GM23338 (cell line): ENCODE results near the gene ADIRF. TPM values are rescaled to one million over a fixed set of nuclear protein-coding genes. Genes with fewer than 3 reads are reported as not detected.

ENCODE experiments used
- ATAC-seq: fragments of 200-7000 bp; cut with Tn5 transposase; 3 replicates; pipeline ENCODE4 v1.9.1; 2020
- DNase-seq: peaks from one replicate; pipeline ENCODE4 v3.0.0-alpha.2; 2015; ENCODE audit warnings: low spot score
- H2AFZ ChIP-seq: fragments of 200-600 bp; sonication (generic); 2 replicates; pipeline ENCODE4 v1.8.0; 2016; ENCODE audit warnings: antibody characterized with exemption, mild to moderate bottlenecking, moderate library complexity
- H3F3A ChIP-seq: fragments of 200-600 bp; sonication (generic); replicated peaks from 2 replicates; pipeline ENCODE4 v1.8.0; 2017; ENCODE audit warnings: antibody characterized with exemption, mixed run types, low read depth
- H3K27ac ChIP-seq: fragments of 200-600 bp; sonication (generic); 2 replicates; pipeline ENCODE4 v1.6.1; 2016; ENCODE audit warnings: low read depth
- H3K27me3 ChIP-seq: fragments of 200-600 bp; sonication (generic); 2 replicates; pipeline ENCODE4 v1.8.0; 2016; ENCODE audit warnings: mild to moderate bottlenecking, mixed run types, moderate library complexity; ENCODE audit not compliant: insufficient read depth
- H3K36me3 ChIP-seq: fragments of 200-600 bp; sonication (generic); 2 replicates; pipeline ENCODE4 v1.8.0; 2016; ENCODE audit warnings: mild to moderate bottlenecking; ENCODE audit not compliant: insufficient read depth
- H3K4me1 ChIP-seq: fragments of 200-600 bp; sonication (generic); 2 replicates; pipeline ENCODE4 v1.8.0; 2016; ENCODE audit warnings: mild to moderate bottlenecking, moderate library complexity; ENCODE audit not compliant: insufficient read depth
- H3K4me2 ChIP-seq: fragments of 200-600 bp; sonication (generic); 2 replicates; pipeline ENCODE4 v1.7.1; 2017; ENCODE audit warnings: mixed run types
- H3K4me3 ChIP-seq: fragments of 200-600 bp; sonication (generic); 2 replicates; pipeline ENCODE4 v1.6.1; 2016; ENCODE audit warnings: mixed run types
- H3K79me2 ChIP-seq: fragments of 200-600 bp; sonication (generic); replicated peaks from 2 replicates; pipeline ENCODE4 v1.8.0; 2017; ENCODE audit warnings: mild to moderate bottlenecking; ENCODE audit not compliant: insufficient read depth
- H3K9me2 ChIP-seq: fragments of 200-600 bp; sonication (generic); 2 replicates; pipeline ENCODE4 v1.8.0; 2017; ENCODE audit not compliant: insufficient read depth
- H4K20me1 ChIP-seq: fragments of 200-600 bp; sonication (generic); replicated peaks from 2 replicates; pipeline ENCODE4 v1.8.0; 2017; ENCODE audit warnings: mild to moderate bottlenecking; ENCODE audit not compliant: insufficient read depth
- H3K27ac Mint-ChIP-seq: 2 replicates; pipeline ENCODE4 v1.8.0; 2020; ENCODE audit warnings: inconsistent platforms, mild to moderate bottlenecking, moderate library complexity, mixed read lengths
- H3K27me3 Mint-ChIP-seq: 3 replicates; pipeline ENCODE4 v1.8.0; 2022; ENCODE audit warnings: low read depth, mild to moderate bottlenecking, moderate library complexity, mixed read lengths, inconsistent platforms; ENCODE audit not compliant: insufficient read depth, poor library complexity
- H3K36me3 Mint-ChIP-seq: 3 replicates; pipeline ENCODE4 v1.8.0; 2021; ENCODE audit warnings: low read depth, mild to moderate bottlenecking, inconsistent platforms, moderate library complexity, mixed read lengths
- H3K4me1 Mint-ChIP-seq: 3 replicates; pipeline ENCODE4 v1.8.0; 2020; ENCODE audit warnings: mild to moderate bottlenecking, inconsistent platforms, mixed read lengths
- H3K4me3 Mint-ChIP-seq: 3 replicates; pipeline ENCODE4 v1.8.0; 2021; ENCODE audit warnings: moderate library complexity, mild to moderate bottlenecking, inconsistent platforms, mixed read lengths
- H3K9me3 Mint-ChIP-seq: 3 replicates; pipeline ENCODE4 v1.8.0; 2020; ENCODE audit warnings: moderate library complexity, mild to moderate bottlenecking, inconsistent platforms, mixed read lengths
- CREB1 ChIP-seq: fragments of 250-450 bp; sonication (Bioruptor Pico); IDR thresholded peaks from 2 replicates; pipeline ENCODE4 v1.5.0; 2020; ENCODE audit warnings: low read depth, mild to moderate bottlenecking, moderate library complexity
- EZH2 ChIP-seq: fragments of 200-600 bp; sonication (generic); IDR thresholded peaks from one replicate; pipeline ENCODE4 v1.8.0; 2017; ENCODE audit warnings: antibody characterized with exemption, mild to moderate bottlenecking, low read depth; ENCODE audit not compliant: unreplicated experiment
- EZH2phosphoT487 ChIP-seq: fragments of 200-600 bp; sonication (generic); IDR thresholded peaks from one replicate; pipeline ENCODE4 v1.8.1; 2018; ENCODE audit warnings: antibody characterized with exemption; ENCODE audit not compliant: unreplicated experiment
- JUNB ChIP-seq: IDR thresholded peaks from one replicate; pipeline ENCODE4 v1.6.1; 2016; ENCODE audit warnings: antibody characterized with exemption; ENCODE audit not compliant: unreplicated experiment
- NANOG ChIP-seq: IDR thresholded peaks from 2 replicates; pipeline ENCODE4 v1.6.1; 2016; ENCODE audit warnings: antibody characterized with exemption, borderline replicate concordance
- POLR2AphosphoS5 ChIP-seq: IDR thresholded peaks from 2 replicates; pipeline ENCODE4 v1.6.1; 2016; ENCODE audit warnings: antibody characterized with exemption, low read depth
- STAT1 ChIP-seq: IDR thresholded peaks from one replicate; pipeline ENCODE4 v1.6.1; 2016; ENCODE audit warnings: antibody characterized with exemption; ENCODE audit not compliant: unreplicated experiment
- ZNF114 ChIP-seq: fragments of 250-450 bp; sonication (Bioruptor Pico); IDR thresholded peaks from 2 replicates; pipeline ENCODE4 v1.5.0; 2020; ENCODE audit warnings: mild to moderate bottlenecking, moderate library complexity
- ZNF331 ChIP-seq: fragments of 250-450 bp; sonication (Bioruptor Pico); IDR thresholded peaks from 2 replicates; pipeline ENCODE4 v1.5.0; 2020; ENCODE audit warnings: low read depth, mild to moderate bottlenecking, moderate library complexity
- polyA plus RNA-seq: library from polyadenylated mRNA; unstranded; fragments of >200 nt; fragmentation: Nextera tagmentation; extraction: Ambion mirVana; gene quantifications from 2 replicates; pipeline ENCODE4 v1.2.1, GENCODE V29; 2016
- total RNA-seq: library from RNA; depleted of rRNA; stranded (reverse); fragments of >200 nt; shearing (Covaris generic); gene quantifications from 2 replicates; pipeline ENCODE4 v1.2.3, GENCODE V29; 2014
- TF ChIP-seq, protein P1 (sequence below): IDR thresholded peaks from 2 replicates; pipeline ENCODE4 v1.6.1; 2016; ENCODE audit warnings: antibody characterized with exemption
- TF ChIP-seq, protein P2 (sequence below), 2 experiments: fragments of 200-600 bp in 1 of 2; sonication (generic) in 1 of 2; conservative IDR thresholded peaks; 2 replicates each; pipeline versions ENCODE4 v1.5.1 to v1.6.1; 2016 to 2017; ENCODE audit warnings: antibody characterized with exemption in 2 of 2, low read depth in 2 of 2, mild to moderate bottlenecking in 2 of 2, moderate library complexity in 1 of 2
- TF ChIP-seq, protein P3 (sequence below): fragments of 250-450 bp; sonication (Bioruptor Pico); IDR thresholded peaks from 2 replicates; pipeline ENCODE4 v1.5.0; 2020; ENCODE audit warnings: mild to moderate bottlenecking, moderate library complexity
- TF ChIP-seq, protein P4 (sequence below): IDR thresholded peaks from one replicate; pipeline ENCODE4 v1.6.1; 2018; ENCODE audit warnings: antibody characterized with exemption; ENCODE audit not compliant: unreplicated experiment

The ADIRF gene
- total and polyA plus RNA-seq, 2 experiments from 2014 or later = 1.7 TPM; not detected in 1

DNA sequence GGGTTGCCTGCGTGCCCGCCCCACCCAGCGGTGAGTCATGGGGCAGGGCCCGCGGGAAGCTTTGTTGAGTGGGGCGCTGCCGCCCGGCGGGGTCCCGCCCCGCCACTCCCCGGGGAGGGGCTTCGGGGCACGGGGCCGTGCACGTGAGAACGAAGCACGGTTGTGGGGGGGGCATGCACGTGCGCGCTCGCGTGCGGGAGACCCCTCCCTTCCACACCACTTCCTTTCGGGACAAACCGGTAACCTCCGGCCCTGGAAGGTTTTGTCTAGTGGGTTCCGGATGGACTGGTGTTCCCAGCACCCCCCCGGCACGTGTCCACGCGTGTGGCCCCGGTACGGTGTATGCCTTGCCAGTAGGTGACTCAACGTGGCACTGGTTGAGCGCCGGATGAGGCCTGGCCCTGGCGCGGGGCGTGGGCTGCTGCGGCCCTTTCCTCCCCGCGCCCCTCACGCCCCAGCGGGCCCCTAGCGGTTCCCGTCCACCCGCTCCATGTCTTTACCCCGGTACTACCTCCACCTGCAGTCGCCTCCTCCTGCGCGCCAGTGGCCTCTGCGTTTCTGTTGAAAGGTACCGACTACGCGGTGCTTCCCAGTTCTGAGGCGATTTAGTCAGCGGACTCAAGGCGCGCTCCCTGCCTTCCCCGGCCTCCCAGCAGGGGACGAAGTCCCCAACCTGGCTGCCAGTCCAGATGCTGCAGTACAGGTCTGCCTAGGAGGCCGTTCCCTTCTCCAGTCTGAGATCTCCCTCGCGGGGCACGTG, 3.1 kb downstream of the ADIRF start:
- Mint-ChIP-seq H3K4me1 (peaks cover 45% of the 10 kb centered on the region), H3K36me3 (peaks cover 4% of the 10 kb centered on the region; the same call in 2 of the 3 replicates), H3K4me3 (peak overlapping the region; percentile 84), H3K9me3 (peaks cover 3% of the 10 kb centered on the region; the same call in 1 of the 3 replicates), H3K27me3 (peaks cover 45% of the 10 kb centered on the region), H3K27ac (peak overlapping the region; percentile 59; the same call in 1 of the 2 replicates)
- Histone ChIP-seq H4K20me1 (no peaks in the 10 kb centered on the region), H3K4me1 (peaks cover 24% of the 10 kb centered on the region), H3K79me2 (no peaks in the 10 kb centered on the region), H3K4me3 (peak overlapping the region; percentile 67), H3K27ac (no peak overlapping the region), H3K36me3 (no peaks in the 10 kb centered on the region), H2AFZ (peak overlapping the region; percentile 91), H3K27me3 (peaks cover 68% of the 10 kb centered on the region), H3K4me2 (peak overlapping the region; percentile 91), H3K9me2 (no peaks in the 10 kb centered on the region), H3F3A (peaks cover 7% of the 10 kb centered on the region; the same call in 1 of the 2 replicates)
- TF ChIP-seq, protein P1, sequence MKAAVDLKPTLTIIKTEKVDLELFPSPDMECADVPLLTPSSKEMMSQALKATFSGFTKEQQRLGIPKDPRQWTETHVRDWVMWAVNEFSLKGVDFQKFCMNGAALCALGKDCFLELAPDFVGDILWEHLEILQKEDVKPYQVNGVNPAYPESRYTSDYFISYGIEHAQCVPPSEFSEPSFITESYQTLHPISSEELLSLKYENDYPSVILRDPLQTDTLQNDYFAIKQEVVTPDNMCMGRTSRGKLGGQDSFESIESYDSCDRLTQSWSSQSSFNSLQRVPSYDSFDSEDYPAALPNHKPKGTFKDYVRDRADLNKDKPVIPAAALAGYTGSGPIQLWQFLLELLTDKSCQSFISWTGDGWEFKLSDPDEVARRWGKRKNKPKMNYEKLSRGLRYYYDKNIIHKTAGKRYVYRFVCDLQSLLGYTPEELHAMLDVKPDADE = no peak
- TF ChIP-seq, protein P2, sequence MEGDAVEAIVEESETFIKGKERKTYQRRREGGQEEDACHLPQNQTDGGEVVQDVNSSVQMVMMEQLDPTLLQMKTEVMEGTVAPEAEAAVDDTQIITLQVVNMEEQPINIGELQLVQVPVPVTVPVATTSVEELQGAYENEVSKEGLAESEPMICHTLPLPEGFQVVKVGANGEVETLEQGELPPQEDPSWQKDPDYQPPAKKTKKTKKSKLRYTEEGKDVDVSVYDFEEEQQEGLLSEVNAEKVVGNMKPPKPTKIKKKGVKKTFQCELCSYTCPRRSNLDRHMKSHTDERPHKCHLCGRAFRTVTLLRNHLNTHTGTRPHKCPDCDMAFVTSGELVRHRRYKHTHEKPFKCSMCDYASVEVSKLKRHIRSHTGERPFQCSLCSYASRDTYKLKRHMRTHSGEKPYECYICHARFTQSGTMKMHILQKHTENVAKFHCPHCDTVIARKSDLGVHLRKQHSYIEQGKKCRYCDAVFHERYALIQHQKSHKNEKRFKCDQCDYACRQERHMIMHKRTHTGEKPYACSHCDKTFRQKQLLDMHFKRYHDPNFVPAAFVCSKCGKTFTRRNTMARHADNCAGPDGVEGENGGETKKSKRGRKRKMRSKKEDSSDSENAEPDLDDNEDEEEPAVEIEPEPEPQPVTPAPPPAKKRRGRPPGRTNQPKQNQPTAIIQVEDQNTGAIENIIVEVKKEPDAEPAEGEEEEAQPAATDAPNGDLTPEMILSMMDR (conservative IDR thresholded peaks at IDR 0.05; ENCODE audit: low read depth in 2 of 2) = no peak
- TF ChIP-seq, protein P3, sequence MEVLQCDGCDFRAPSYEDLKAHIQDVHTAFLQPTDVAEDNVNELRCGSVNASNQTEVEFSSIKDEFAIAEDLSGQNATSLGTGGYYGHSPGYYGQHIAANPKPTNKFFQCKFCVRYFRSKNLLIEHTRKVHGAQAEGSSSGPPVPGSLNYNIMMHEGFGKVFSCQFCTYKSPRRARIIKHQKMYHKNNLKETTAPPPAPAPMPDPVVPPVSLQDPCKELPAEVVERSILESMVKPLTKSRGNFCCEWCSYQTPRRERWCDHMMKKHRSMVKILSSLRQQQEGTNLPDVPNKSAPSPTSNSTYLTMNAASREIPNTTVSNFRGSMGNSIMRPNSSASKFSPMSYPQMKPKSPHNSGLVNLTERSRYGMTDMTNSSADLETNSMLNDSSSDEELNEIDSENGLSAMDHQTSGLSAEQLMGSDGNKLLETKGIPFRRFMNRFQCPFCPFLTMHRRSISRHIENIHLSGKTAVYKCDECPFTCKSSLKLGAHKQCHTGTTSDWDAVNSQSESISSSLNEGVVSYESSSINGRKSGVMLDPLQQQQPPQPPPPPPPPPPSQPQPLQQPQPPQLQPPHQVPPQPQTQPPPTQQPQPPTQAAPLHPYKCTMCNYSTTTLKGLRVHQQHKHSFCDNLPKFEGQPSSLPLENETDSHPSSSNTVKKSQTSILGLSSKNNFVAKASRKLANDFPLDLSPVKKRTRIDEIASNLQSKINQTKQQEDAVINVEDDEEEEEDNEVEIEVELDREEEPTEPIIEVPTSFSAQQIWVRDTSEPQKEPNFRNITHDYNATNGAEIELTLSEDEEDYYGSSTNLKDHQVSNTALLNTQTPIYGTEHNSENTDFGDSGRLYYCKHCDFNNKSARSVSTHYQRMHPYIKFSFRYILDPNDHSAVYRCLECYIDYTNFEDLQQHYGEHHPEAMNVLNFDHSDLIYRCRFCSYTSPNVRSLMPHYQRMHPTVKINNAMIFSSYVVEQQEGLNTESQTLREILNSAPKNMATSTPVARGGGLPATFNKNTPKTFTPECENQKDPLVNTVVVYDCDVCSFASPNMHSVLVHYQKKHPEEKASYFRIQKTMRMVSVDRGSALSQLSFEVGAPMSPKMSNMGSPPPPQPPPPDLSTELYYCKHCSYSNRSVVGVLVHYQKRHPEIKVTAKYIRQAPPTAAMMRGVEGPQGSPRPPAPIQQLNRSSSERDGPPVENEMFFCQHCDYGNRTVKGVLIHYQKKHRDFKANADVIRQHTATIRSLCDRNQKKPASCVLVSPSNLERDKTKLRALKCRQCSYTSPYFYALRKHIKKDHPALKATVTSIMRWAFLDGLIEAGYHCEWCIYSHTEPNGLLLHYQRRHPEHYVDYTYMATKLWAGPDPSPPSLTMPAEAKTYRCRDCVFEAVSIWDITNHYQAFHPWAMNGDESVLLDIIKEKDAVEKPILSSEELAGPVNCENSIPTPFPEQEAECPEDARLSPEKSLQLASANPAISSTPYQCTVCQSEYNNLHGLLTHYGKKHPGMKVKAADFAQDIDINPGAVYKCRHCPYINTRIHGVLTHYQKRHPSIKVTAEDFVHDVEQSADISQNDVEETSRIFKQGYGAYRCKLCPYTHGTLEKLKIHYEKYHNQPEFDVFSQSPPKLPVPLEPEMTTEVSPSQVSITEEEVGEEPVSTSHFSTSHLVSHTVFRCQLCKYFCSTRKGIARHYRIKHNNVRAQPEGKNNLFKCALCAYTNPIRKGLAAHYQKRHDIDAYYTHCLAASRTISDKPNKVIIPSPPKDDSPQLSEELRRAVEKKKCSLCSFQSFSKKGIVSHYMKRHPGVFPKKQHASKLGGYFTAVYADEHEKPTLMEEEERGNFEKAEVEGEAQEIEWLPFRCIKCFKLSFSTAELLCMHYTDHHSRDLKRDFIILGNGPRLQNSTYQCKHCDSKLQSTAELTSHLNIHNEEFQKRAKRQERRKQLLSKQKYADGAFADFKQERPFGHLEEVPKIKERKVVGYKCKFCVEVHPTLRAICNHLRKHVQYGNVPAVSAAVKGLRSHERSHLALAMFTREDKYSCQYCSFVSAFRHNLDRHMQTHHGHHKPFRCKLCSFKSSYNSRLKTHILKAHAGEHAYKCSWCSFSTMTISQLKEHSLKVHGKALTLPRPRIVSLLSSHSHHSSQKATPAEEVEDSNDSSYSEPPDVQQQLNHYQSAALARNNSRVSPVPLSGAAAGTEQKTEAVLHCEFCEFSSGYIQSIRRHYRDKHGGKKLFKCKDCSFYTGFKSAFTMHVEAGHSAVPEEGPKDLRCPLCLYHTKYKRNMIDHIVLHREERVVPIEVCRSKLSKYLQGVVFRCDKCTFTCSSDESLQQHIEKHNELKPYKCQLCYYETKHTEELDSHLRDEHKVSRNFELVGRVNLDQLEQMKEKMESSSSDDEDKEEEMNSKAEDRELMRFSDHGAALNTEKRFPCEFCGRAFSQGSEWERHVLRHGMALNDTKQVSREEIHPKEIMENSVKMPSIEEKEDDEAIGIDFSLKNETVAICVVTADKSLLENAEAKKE (CRISPR knock-in tag) = no peak
- TF ChIP-seq STAT1 = no peak
- TF ChIP-seq JUNB = no peak
- TF ChIP-seq ZNF331 = no peak
- no peak for TF ChIP-seq EZH2
- no peak for TF ChIP-seq EZH2phosphoT487
- no peak for TF ChIP-seq CREB1 (CRISPR knock-in tag)
- no peak for TF ChIP-seq POLR2AphosphoS5
- TF ChIP-seq, protein P4, sequence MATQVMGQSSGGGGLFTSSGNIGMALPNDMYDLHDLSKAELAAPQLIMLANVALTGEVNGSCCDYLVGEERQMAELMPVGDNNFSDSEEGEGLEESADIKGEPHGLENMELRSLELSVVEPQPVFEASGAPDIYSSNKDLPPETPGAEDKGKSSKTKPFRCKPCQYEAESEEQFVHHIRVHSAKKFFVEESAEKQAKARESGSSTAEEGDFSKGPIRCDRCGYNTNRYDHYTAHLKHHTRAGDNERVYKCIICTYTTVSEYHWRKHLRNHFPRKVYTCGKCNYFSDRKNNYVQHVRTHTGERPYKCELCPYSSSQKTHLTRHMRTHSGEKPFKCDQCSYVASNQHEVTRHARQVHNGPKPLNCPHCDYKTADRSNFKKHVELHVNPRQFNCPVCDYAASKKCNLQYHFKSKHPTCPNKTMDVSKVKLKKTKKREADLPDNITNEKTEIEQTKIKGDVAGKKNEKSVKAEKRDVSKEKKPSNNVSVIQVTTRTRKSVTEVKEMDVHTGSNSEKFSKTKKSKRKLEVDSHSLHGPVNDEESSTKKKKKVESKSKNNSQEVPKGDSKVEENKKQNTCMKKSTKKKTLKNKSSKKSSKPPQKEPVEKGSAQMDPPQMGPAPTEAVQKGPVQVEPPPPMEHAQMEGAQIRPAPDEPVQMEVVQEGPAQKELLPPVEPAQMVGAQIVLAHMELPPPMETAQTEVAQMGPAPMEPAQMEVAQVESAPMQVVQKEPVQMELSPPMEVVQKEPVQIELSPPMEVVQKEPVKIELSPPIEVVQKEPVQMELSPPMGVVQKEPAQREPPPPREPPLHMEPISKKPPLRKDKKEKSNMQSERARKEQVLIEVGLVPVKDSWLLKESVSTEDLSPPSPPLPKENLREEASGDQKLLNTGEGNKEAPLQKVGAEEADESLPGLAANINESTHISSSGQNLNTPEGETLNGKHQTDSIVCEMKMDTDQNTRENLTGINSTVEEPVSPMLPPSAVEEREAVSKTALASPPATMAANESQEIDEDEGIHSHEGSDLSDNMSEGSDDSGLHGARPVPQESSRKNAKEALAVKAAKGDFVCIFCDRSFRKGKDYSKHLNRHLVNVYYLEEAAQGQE = no peak
- no peak for TF ChIP-seq NANOG
- TF ChIP-seq ZNF114 (CRISPR knock-in tag) = no peak
- peak; percentile 27 for ATAC-seq
- peak; percentile 76 for DNase-seq
